GM12878 (cell line): ENCODE results near the gene PMPCA. TPM values are rescaled to one million over a fixed set of nuclear protein-coding genes. Genes with fewer than 3 reads are reported as not detected.

Experiments used
- ATAC-seq: fragments of 200-7000 bp; cut with Tn5 transposase; 3 replicates; pipeline ENCODE4 v1.9.1; 2020; ENCODE audit warnings: mild to moderate bottlenecking, moderate library complexity
- BruUV-seq: library from RNA; stranded (reverse); fragments of 400-500 nt; replicated peaks from 2 replicates; lab custom pipeline; 2021; lab: Mats Ljungman, UMichigan
- CTCF ChIA-PET: fragments of 300-600 bp; sonication (Branson Sonifier 250); formaldehyde crosslinking; extraction: SDS; loops from one replicate; lab custom pipeline; 2021; ENCODE audit warnings: inconsistent platforms; lab: Yijun Ruan, JAX
- POLR2A ChIA-PET: fragments of 350-600 bp; formaldehyde crosslinking; extraction: SDS; loops from one replicate; lab custom pipeline; 2021; ENCODE audit warnings: inconsistent platforms; lab: Charles Lee
- RAD21 ChIA-PET: fragments of 300-600 bp; sonication (Branson Sonifier 250); formaldehyde crosslinking; loops from one replicate; lab custom pipeline; 2023; ENCODE audit warnings: antibody characterized with exemption; ENCODE audit not compliant: unreplicated experiment; lab: Charles Lee
- SMC1A ChIA-PET: fragments of 300-600 bp; sonication (Branson Sonifier 250); formaldehyde crosslinking; loops from one replicate; lab custom pipeline; 2023; ENCODE audit not compliant: unreplicated experiment, uncharacterized antibody; lab: Charles Lee
- DNase-seq: peaks from one replicate; pipeline ENCODE4 v3.0.0-alpha.2; 2011; ENCODE audit warnings: low read depth, low spot score
- FAIRE-seq: peaks from 3 replicates; lab custom pipeline; 2011; peaks lifted over from hg19 to GRCh38; lab: Jason Lieb, UNC
- H2AFZ ChIP-seq: 2 replicates; pipeline ENCODE4 v1.6.0; 2011; ENCODE audit warnings: low read depth, low read length, control low read depth; ENCODE audit not compliant: control insufficient read depth
- H3K27ac ChIP-seq: 2 replicates; pipeline ENCODE4 v1.5.1; 2011; ENCODE audit warnings: control low read depth; ENCODE audit not compliant: control insufficient read depth, insufficient read depth
- H3K27me3 ChIP-seq, 2 experiments: replicated peaks in 1 of 2; 2 replicates each; pipeline versions ENCODE4 v1.6.0 to v1.6.1; 2011; ENCODE audit warnings: low read length in 1 of 2; ENCODE audit not compliant: control insufficient read depth in 2 of 2, insufficient read depth in 2 of 2
- H3K36me3 ChIP-seq, 2 experiments: 2 replicates each; pipeline ENCODE4 v1.5.1; 2011; ENCODE audit warnings: low read length in 1 of 2; ENCODE audit not compliant: control insufficient read depth in 2 of 2, insufficient read depth in 2 of 2
- H3K4me1 ChIP-seq: 2 replicates; pipeline ENCODE4 v1.6.1; 2011; ENCODE audit warnings: mild to moderate bottlenecking, low read length, moderate library complexity, mixed read lengths; ENCODE audit not compliant: control insufficient read depth, insufficient read depth
- H3K4me2 ChIP-seq: 2 replicates; pipeline ENCODE4 v1.6.0; 2011; ENCODE audit warnings: control low read depth; ENCODE audit not compliant: control insufficient read depth, insufficient read depth
- H3K4me3 ChIP-seq: fragments of 200-600 bp; sonication (generic); 2 replicates; pipeline ENCODE4 v1.5.1; 2016
- H3K79me2 ChIP-seq: 2 replicates; pipeline ENCODE4 v1.6.0; 2011; ENCODE audit warnings: low read length; ENCODE audit not compliant: control insufficient read depth, insufficient read depth
- H3K9ac ChIP-seq: 2 replicates; pipeline ENCODE4 v1.8.0; 2011; ENCODE audit warnings: low read length, control low read depth, mixed read lengths; ENCODE audit not compliant: control insufficient read depth, insufficient read depth
- H3K9me3 ChIP-seq: replicated peaks from 3 replicates; pipeline ENCODE4 v1.5.1; 2011; ENCODE audit warnings: mild to moderate bottlenecking, low read length; ENCODE audit not compliant: control insufficient read depth, insufficient read depth
- H4K20me1 ChIP-seq: 2 replicates; pipeline ENCODE4 v1.6.0; 2011; ENCODE audit not compliant: control insufficient read depth, insufficient read depth
- CREM ChIP-seq: IDR thresholded peaks from 2 replicates; pipeline ENCODE4 v1.6.1; 2014; ENCODE audit warnings: antibody characterized with exemption, low read depth
- EGR1 ChIP-seq, 2 experiments: IDR thresholded peaks; 1 replicate in 1 of 2; 2 replicates in 1 of 2; pipeline ENCODE4 v1.6.1; 2011 to 2012; ENCODE audit warnings: low read depth in 2 of 2, low read length in 2 of 2, borderline replicate concordance in 1 of 2, mild to moderate bottlenecking in 1 of 2, moderate library complexity in 1 of 2
- HDAC2 ChIP-seq: fragments of 200-600 bp; sonication (generic); IDR thresholded peaks from 2 replicates; pipeline ENCODE4 v1.6.1; 2017
- IKZF2 ChIP-seq, 2 experiments: fragments of 450-650 bp; IDR thresholded peaks; 2 replicates each; pipeline ENCODE4 v1.6.1; 2017; ENCODE audit warnings: mild to moderate bottlenecking in 2 of 2, moderate library complexity in 2 of 2
- IRF4 ChIP-seq: IDR thresholded peaks from 2 replicates; pipeline ENCODE4 v1.6.1; 2011; ENCODE audit warnings: low read depth, low read length
- KDM1A ChIP-seq: fragments of 200-600 bp; sonication (generic); IDR thresholded peaks from 2 replicates; pipeline ENCODE4 v1.6.1; 2016; ENCODE audit warnings: borderline replicate concordance
- LARP7 ChIP-seq: fragments of 450-650 bp; IDR thresholded peaks from 2 replicates; pipeline ENCODE4 v1.6.1; 2017; ENCODE audit warnings: mild to moderate bottlenecking
- MXI1 ChIP-seq: fragments of 150-350 bp; IDR thresholded peaks from 2 replicates; pipeline ENCODE4 v1.6.1; 2011; ENCODE audit warnings: low read depth, mild to moderate bottlenecking, inconsistent platforms, low read length, improper control_type of control experiment
- NBN ChIP-seq: fragments of 450-650 bp; IDR thresholded peaks from 2 replicates; pipeline ENCODE4 v1.6.1; 2016
- NR2C1 ChIP-seq: fragments of 450-650 bp; IDR thresholded peaks from 2 replicates; pipeline ENCODE4 v1.6.1; 2017; ENCODE audit warnings: antibody characterized with exemption, mild to moderate bottlenecking, moderate library complexity
- NR2C2 ChIP-seq: IDR thresholded peaks from 2 replicates; pipeline ENCODE4 v1.6.1; 2011; ENCODE audit warnings: borderline replicate concordance, low read depth; ENCODE audit not compliant: control insufficient read depth, insufficient read length
- PRDM15 ChIP-seq: fragments of 450-650 bp; formaldehyde crosslinking; IDR thresholded peaks from 2 replicates; pipeline ENCODE4 v1.4.0; 2020; ENCODE audit warnings: mild to moderate bottlenecking, moderate library complexity
- RB1 ChIP-seq: fragments of 450-650 bp; formaldehyde crosslinking; IDR thresholded peaks from 2 replicates; pipeline ENCODE4 v1.6.1; 2017; ENCODE audit warnings: mild to moderate bottlenecking, borderline replicate concordance
- SMC3 ChIP-seq: IDR thresholded peaks from 2 replicates; pipeline ENCODE4 v1.6.1; 2011; ENCODE audit warnings: low read length, improper control_type of control experiment, borderline replicate concordance
- SREBF1 ChIP-seq: IDR thresholded peaks from 2 replicates; pipeline ENCODE4 v1.6.1; 2012; ENCODE audit warnings: mild to moderate bottlenecking, low read length
- TCF7 ChIP-seq: IDR thresholded peaks from 2 replicates; pipeline ENCODE4 v1.6.1; 2014; ENCODE audit warnings: antibody characterized with exemption, borderline replicate concordance
- ZBED1 ChIP-seq: IDR thresholded peaks from 2 replicates; pipeline ENCODE4 v1.6.1; 2016; ENCODE audit warnings: borderline replicate concordance
- ZBTB33 ChIP-seq: fragments of 450-650 bp; IDR thresholded peaks from 2 replicates; pipeline ENCODE4 v1.6.1; 2017; ENCODE audit warnings: mild to moderate bottlenecking
- ZNF384 ChIP-seq: IDR thresholded peaks from 2 replicates; pipeline ENCODE4 v1.6.1; 2012; ENCODE audit warnings: low read depth, mild to moderate bottlenecking, low read length, improper control_type of control experiment, borderline replicate concordance
- WGBS: methylation state at CpG from one replicate; pipeline ENCODE4 v1.1.6; 2016; ENCODE audit warnings: low lambda C conversion rate; ENCODE audit not compliant: insufficient replicate concordance, insufficient coverage; ENCODE audit errors: missing lambda C conversion rate; 5-methylcytosine and 5-hydroxymethylcytosine counted together
- in situ Hi-C: fragments of 300-500 bp; cut with MboI; formaldehyde crosslinking; loops from 9 replicates; pipeline ENCODE4 v1.14.3; 2018; ENCODE audit warnings: mixed read lengths
- intact Hi-C: fragments of 100-400 bp; cut with micrococcal nuclease; formaldehyde crosslinking; loops from one replicate; pipeline ENCODE4 v1.14.2; 2022; ENCODE audit not compliant: unreplicated experiment
- polyA plus RNA-seq, 11 experiments: library from polyadenylated mRNA; depleted of rRNA in 4 of 11; unstranded in 6 of 11; stranded (reverse) in 5 of 11; fragments of >200 nt; fragmentation: Nextera tagmentation in 4 of 11; fragmentation: Illumina TruSeq in 1 of 11; extraction: Ambion mirVana in 4 of 11; extraction: Trizol in 1 of 11; gene quantifications; 1 replicate in 1 of 11; 2 replicates in 10 of 11; pipeline versions ENCODE4 v1.2.1 to v1.2.3, GENCODE V29; 2011 to 2016; ENCODE audit warnings: inconsistent platforms in 2 of 11, missing spikeins in 2 of 11, low read depth in 1 of 11
- total RNA-seq, 4 experiments: library from RNA; depleted of rRNA in 3 of 4; stranded (reverse); fragments of >200 nt in 3 of 4; fragmentation: Illumina TruSeq in 1 of 4; extraction: Trizol in 1 of 4; gene quantifications; 2 replicates each; pipeline versions ENCODE4 v1.2.1 to v1.2.3, GENCODE V29; 2013 to 2021

PMPCA gene
- total and polyA plus RNA-seq, 10 of the 15 experiments (the other 5 are each of a cell fraction or from before 2014, with no cell fraction given), result 8.1 to 137 (median 75.7) TPM

- WGBS, result 92% methylated on average over 13 of the region's 13 CpGs
- H3K27ac ChIP-seq, result no peak overlapping the region
Measured at GRCh38 chr9:136402067-136402466, 8.4 kb upstream of the PMPCA start.

More at GRCh38 chr9:136402067-136402466, 8.4 kb upstream of the PMPCA start:
- Histone ChIP-seq H2AFZ (no peak overlapping the region), H3K27me3 (no peaks in the 10 kb centered on the region), H4K20me1 (no peaks in the 10 kb centered on the region), H3K36me3 (peaks cover 8 to 16% of the 10 kb centered on the region in 2 experiments; a peak in 3 of 4 replicates), H3K4me1 (peaks cover 38% of the 10 kb centered on the region), H3K9me3 (no peaks in the 10 kb centered on the region), H3K4me2 (no peak overlapping the region), H3K9ac (no peak overlapping the region), H3K4me3 (no peak overlapping the region), H3K79me2 (peaks cover 30% of the 10 kb centered on the region)
- RAD21 ChIA-PET, result interaction anchor here (1.0 to 1.7 kb wide), 2 partner anchors 8 to 39 kb away, joined by 3 to 6 read pairs; partner anchors contain the start of gene DNLZ
- DNase-seq (no peak), ATAC-seq (no peak), FAIRE-seq (no peak)
- TF ChIP-seq HDAC2 (no peak), IKZF2 (IDR thresholded peaks at IDR 0.05) (no peak), CREM (no peak), PRDM15 (CRISPR knock-in tag) (no peak), SMC3 (no peak), ZBED1 (no peak), NR2C2 (no peak), RB1 (no peak), EGR1 (IDR thresholded peaks at IDR 0.05; ENCODE audit: borderline replicate concordance in 1 of 2, low read depth in 2 of 2, low read length in 2 of 2) (no peak), KDM1A (no peak), TCF7 (no peak), NBN (no peak), MXI1 (no peak), ZBTB33 (no peak), LARP7 (no peak), NR2C1 (no peak), IRF4 (no peak), ZNF384 (no peak), SREBF1 (no peak)
- SMC1A ChIA-PET, result no interaction called here
- intact Hi-C loops (no loop called here), in situ Hi-C loops (no loop called here)
- POLR2A ChIA-PET, result interaction anchor here (2.4 kb wide), 1 partner anchor 7 kb away, joined by 11 read pairs; the partner anchor contains the start of genes ENTR1 and PMPCA
- BruUV-seq, result no TSS peak
- CTCF ChIA-PET, result interaction anchor here (1.0 to 2.3 kb wide), 4 partner anchors 39 to 90 kb away, joined by 3 to 10 read pairs (median 6); partner anchors contain the start of gene DNLZ
